ENCODE measurements around the gene BET1L.
"Not testable (repeated sequence)": the region's sequence is repeated elsewhere in the genome, so short reads cannot be mapped to it uniquely, and the experiment has no call there.

The BET1L gene

GRCh38 chr11:189843-190311 is 17.3 kb downstream of the BET1L start:
- POLR2A ChIA-PET; DNase-seq (ENCODE audit: extremely low spot score); CTCF ChIA-PET: not testable (repeated sequence)
- peak; percentile 30 for TF ChIP-seq CTCF (IDR thresholded peaks at IDR 0.05; ENCODE audit: control extremely low read depth, extremely low read depth, low read depth, missing control alignments)

GRCh38 chr11:189200-189783 is 17.9 kb downstream of the BET1L start:
- DNase-seq (ENCODE audit: extremely low spot score); CTCF ChIA-PET; POLR2A ChIA-PET: not testable (repeated sequence)

- CTCF ChIA-PET; POLR2A ChIA-PET; DNase-seq (ENCODE audit: extremely low spot score): not testable (repeated sequence)
Measured at GRCh38 chr11:180242-180641, 27.0 kb downstream of the BET1L start.

Measured in GM10248 (cell line).